Urinary bladder (tissue), 4 donors: ENCODE measurements around the gene ARL6IP1. TPM values are rescaled to one million over a fixed set of nuclear protein-coding genes. Genes with fewer than 3 reads are reported as not detected.
"Not testable (repeated sequence)": the region's sequence is repeated elsewhere in the genome, so short reads cannot be mapped to it uniquely, and the experiment has no call there.

Experiments used
- DNase-seq: peaks from one replicate; pipeline ENCODE4 v3.0.0-alpha.2; 2015; ENCODE audit errors: extremely low spot score
- H3K27ac ChIP-seq: one replicate; pipeline ENCODE4 v1.5.1; 2013; ENCODE audit warnings: low read depth, mild to moderate bottlenecking, moderate library complexity
- H3K36me3 ChIP-seq: one replicate; pipeline ENCODE4 v1.6.1; 2013; ENCODE audit warnings: mild to moderate bottlenecking, moderate library complexity; ENCODE audit not compliant: insufficient read depth
- H3K4me1 ChIP-seq: one replicate; pipeline ENCODE4 v1.6.1; 2013; ENCODE audit warnings: mild to moderate bottlenecking, moderate library complexity; ENCODE audit not compliant: insufficient read depth
- H3K4me3 ChIP-seq: one replicate; pipeline ENCODE4 v1.5.1; 2013; ENCODE audit warnings: low read depth, low read length
- WGBS: extraction: QIAGEN DNeasy Blood & Tissue Kit; methylation state at CpG from one replicate; pipeline ENCODE4 v1.1.7; 2013; 5-methylcytosine and 5-hydroxymethylcytosine counted together
- polyA plus RNA-seq: library from polyadenylated mRNA; stranded (reverse); fragments of 200-250 nt; gene quantifications from one replicate; pipeline ENCODE4 v1.2.3, GENCODE V29; 2013
- total RNA-seq: library from RNA; depleted of rRNA; stranded (reverse); fragments of >200 nt; gene quantifications from one replicate; pipeline ENCODE4 v1.2.3, GENCODE V29; 2014
- donor health status: healthy with polysubstance abuse.
- donor health status: healthy.

Gene ARL6IP1
- total and polyA plus RNA-seq, 2 donors = 79.9 to 190 TPM

- WGBS = 64% methylated on average over 6 of the region's 7 CpGs
- not testable (repeated sequence) for H3K36me3 ChIP-seq
These were observed 34.1 kb downstream of the ARL6IP1 start for GRCh38 chr16:18767217-18767616.

GRCh38 chr16:18762713-18763112 lies 38.6 kb downstream of the ARL6IP1 start:
- DNase-seq, H3K4me3 ChIP-seq, H3K36me3 ChIP-seq, H3K27ac ChIP-seq, H3K4me1 ChIP-seq: not testable (repeated sequence)
- 39% methylated on average over 3 of the region's 5 CpGs for WGBS

More at GRCh38 chr16:18767217-18767616, 34.1 kb downstream of the ARL6IP1 start:
- H3K27ac ChIP-seq, DNase-seq, H3K4me3 ChIP-seq, H3K4me1 ChIP-seq: not testable (repeated sequence)

- DNase-seq, H3K4me3 ChIP-seq, H3K27ac ChIP-seq, H3K36me3 ChIP-seq, H3K4me1 ChIP-seq: not testable (repeated sequence)
- 11% methylated on average over 19 of the region's 21 CpGs for WGBS
These were observed 41.5 kb downstream of the ARL6IP1 start for GRCh38 chr16:18759598-18760520.

- not testable (repeated sequence) for H3K36me3 ChIP-seq, H3K4me1 ChIP-seq, H3K27ac ChIP-seq, DNase-seq, H3K4me3 ChIP-seq
- WGBS = 47% methylated on average over 4 of the region's 10 CpGs
These were observed 43.2 kb downstream of the ARL6IP1 start for GRCh38 chr16:18757960-18758660.

GRCh38 chr16:18756639-18757038 lies 44.7 kb downstream of the ARL6IP1 start:
- not testable (repeated sequence) for H3K27ac ChIP-seq, DNase-seq, H3K36me3 ChIP-seq, H3K4me1 ChIP-seq, H3K4me3 ChIP-seq
- WGBS = 69% methylated on average over 9 of the region's 9 CpGs

GRCh38 chr16:18742870-18743269 lies 58.5 kb downstream of the ARL6IP1 start:
- not testable (repeated sequence) for H3K27ac ChIP-seq, H3K4me1 ChIP-seq, H3K4me3 ChIP-seq, H3K36me3 ChIP-seq, DNase-seq
- WGBS = 50% methylated on average over 5 of the region's 8 CpGs

Other genes with a start within 250 kb of the ARL6IP1 start
- gene NOMO2, start 239.5 kb downstream of the ARL6IP1 start, total RNA-seq = 60.3 TPM
- gene NOMO2, start 239.5 kb downstream of the ARL6IP1 start, polyA plus RNA-seq = 64.2 TPM
- gene RPS15A, start 11.2 kb downstream of the ARL6IP1 start, total RNA-seq = 1,611 TPM
- gene RPS15A, start 11.2 kb downstream of the ARL6IP1 start, polyA plus RNA-seq = 3,190 TPM
- 143 TPM for gene SMG1, start 124.9 kb upstream of the ARL6IP1 start, total RNA-seq
- gene SMG1, start 124.9 kb upstream of the ARL6IP1 start, polyA plus RNA-seq = 16.9 TPM
- 3.7 TPM for gene TMC7, start 182.4 kb upstream of the ARL6IP1 start, total RNA-seq
- 3.4 TPM for gene TMC7, start 182.4 kb upstream of the ARL6IP1 start, polyA plus RNA-seq